HTERT RPE-1 (cell line): ENCODE results near the gene WDR35.
"Not testable (repeated sequence)": the region's sequence is repeated elsewhere in the genome, so short reads cannot be mapped to it uniquely, and the experiment has no call there.

Experiments
- in situ Hi-C: fragments of 300-500 bp; cut with MboI; formaldehyde crosslinking; loops from 4 replicates; pipeline ENCODE4 v1.14.3; 2020; ENCODE audit warnings: low sequenced_read_pairs

WDR35 gene

DNA sequence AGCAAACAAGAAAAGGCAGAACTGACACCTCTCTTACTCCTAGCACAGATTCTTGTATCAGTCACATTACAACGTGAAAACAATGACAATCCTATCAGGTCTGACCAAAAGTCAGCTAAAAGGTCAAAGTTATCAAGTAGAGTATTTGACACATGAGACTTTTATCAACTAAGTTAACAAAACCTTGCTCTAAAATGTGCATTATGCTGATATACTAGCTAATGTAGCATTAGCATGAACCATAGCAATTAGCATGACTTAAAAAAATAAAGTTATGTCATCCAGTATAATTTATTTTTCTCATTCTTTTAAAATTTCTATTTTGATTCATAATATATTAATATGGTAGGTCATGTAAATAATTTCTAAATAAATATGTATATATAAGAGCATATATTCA is 46.7 kb downstream of the WDR35 start:
- in situ Hi-C loops, result no loop called here

DNA sequence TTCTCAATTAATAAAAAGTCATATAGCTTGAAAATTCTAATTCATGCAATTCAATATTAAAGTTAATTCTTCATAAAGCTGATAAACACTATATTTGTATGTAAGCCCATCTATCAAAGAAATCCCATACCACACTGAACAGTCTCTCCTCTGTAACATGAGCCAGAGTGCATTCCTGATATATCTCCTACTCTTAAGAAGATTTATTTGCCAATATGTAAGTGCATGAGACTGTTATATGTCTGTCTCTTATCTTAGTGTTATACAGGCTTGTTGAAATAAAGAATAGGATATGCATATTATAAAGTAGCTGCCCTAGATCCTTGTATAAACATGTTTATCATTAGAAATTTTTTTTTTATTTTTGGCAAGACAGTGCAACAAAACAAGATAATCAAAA is 47.7 kb downstream of the WDR35 start:
- in situ Hi-C loops, result no loop called here

DNA sequence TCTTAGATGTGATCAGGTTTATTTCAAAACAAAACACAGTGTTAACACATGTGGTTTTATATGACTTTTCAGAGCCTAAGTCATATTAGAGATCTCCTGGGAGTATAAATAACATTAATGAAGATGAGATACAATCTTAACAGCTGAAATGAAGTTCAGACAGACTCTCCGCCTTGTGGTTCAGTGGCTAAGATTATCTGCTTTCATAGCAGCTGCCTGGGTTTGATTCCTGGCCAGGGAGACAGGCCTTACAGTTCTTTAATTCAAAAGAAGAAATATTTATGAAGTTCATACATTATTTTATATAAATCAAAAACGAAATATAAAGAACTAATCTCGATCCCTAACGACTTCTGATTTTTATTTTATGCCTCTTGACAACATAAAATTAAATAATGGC is 52.9 kb downstream of the WDR35 start:
- in situ Hi-C loops, result no loop called here

DNA sequence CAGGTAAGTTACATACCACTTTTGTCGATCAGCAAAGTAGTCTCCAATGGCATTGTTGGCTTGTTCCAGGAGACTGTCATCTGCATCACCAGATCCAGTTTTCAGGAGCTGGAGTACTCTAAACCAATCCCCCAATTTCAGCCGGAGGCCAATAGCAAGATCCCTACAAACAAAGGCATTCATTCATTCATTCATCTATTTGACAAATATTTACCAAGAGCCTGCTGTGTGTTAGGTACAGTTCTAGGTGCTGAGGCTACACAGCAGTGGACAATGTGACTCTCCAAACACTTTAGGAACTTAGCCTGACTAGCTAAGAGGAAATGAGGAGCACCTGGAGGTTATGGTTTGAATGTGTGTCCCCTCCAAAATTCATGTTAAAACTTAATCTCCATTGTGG is 53.7 kb downstream of the WDR35 start:
- in situ Hi-C loops, result no loop called here

DNA sequence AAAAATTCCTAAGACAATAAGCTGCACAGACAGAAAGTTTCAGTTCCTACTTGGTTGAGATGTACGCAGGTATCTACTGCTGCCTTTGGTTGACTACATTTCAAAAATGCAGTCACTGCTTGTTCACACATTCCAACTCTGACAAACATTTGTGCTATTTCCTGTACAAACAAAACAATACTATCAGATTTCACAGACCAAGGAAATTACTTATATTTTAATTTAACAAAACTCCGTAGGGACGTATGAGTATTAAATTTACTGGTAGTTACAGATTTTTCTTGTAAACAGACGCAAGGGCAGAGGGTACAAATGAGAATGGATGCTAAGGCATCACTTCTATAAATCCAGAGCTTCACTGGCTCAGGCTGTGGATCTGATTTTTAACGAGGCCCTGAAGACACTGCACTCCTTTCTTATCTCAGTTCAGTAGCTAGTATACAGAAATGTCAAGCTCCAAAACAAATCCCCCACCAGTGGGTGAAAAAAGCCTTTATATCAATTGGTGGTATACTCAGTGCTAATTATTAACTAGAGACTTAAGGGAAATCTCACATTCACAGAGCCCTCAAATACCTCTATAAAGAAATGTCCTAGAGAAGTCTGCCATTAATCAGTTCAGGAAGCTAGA is 56.4 kb downstream of the WDR35 start:
- in situ Hi-C loops, result no loop called here

DNA sequence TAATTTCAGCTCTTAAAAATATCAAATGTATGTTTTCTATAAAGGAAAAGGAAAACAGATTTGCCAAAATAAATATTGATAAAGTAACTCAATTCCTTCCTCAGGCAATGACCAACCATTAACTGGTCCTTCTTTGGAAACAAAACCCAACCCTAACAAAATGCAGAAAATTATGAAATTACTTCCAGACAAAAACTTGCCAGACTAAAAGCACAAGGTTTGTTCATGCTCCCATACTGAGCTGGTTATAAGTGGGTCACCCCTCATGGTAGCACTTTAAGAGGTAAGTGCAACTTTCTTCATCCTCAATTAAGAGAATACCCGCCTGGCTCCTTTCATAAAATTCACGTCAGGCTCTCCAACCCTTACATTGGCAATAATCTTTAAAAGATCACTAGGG is 57.0 kb downstream of the WDR35 start:
- in situ Hi-C loops, result no loop called here

DNA sequence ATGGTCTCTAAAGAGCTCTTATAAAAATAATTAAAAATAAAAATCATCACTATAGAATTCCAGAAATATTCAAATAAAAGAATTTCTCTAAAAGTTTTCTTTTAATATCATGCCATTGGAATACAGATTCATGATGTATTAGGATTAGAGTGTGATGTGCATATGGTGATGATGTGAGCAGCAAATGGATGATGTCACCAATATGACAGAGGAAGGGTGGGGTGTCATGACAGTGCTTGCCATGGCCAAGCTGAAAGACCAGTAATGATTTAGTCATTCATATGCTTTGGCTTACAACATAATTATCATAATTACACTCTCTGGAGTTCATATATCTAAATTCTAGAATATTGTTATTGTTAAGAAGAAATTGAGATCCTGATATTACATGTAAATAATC is 60.7 kb downstream of the WDR35 start:
- in situ Hi-C loops, result no loop called here

DNA sequence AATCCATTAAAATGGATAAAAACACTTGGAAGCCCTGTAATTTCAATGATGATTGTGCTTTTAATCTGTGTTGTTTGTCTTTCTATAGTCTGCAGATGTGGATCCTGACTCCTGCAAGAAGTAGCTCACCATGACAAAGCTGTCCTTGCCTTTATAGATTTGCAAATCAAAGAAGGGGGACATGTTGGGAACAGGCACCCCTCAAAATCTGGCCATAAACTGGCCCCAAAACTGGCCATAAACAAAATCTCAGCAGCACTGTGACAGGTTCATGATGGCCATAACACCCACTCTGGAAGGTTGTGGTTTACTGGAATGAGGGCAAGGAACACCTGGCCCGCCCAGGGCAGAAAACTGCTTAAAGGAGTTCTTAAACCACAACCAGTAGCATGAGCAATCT is 62.1 kb downstream of the WDR35 start:
- in situ Hi-C loops, result not testable (repeated sequence)

DNA sequence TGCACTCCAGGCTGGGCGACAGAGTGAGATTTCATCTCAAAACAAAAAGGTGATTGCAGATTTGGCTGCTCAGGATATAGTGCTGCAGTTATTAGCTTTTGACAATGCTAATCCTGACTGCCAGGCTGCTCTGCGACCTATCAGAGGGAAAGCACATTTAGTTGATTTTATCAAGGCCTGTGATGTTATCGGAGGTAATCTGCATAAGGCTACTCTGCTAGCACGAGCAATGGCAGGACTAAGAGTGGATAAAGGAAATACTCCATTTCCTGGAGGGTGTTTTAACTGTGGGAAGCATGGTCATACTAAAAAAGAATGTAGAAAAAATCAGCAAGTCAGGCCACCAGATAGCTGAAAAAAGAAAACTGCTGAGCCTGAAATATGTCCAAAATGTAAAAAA is 65.4 kb downstream of the WDR35 start:
- in situ Hi-C loops, result not testable (repeated sequence)

DNA sequence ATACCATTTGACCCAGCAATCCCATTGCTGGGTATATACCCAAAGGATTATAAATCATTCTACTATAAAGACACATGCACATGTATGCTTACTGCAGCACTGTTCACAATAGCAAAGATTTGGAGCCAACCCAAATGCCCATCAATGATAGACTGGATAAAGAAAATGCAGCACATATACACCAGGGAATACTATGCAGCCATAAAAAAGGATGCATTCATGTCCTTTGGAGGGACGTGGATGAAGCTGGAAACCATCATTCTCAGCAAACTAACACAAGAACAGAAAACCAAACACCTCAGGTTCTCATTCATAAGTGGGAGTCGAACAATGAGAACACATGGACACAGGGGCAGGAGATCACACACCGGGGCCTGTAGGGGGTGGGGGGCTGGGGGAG is 67.7 kb downstream of the WDR35 start:
- in situ Hi-C loops, result not testable (repeated sequence)

DNA sequence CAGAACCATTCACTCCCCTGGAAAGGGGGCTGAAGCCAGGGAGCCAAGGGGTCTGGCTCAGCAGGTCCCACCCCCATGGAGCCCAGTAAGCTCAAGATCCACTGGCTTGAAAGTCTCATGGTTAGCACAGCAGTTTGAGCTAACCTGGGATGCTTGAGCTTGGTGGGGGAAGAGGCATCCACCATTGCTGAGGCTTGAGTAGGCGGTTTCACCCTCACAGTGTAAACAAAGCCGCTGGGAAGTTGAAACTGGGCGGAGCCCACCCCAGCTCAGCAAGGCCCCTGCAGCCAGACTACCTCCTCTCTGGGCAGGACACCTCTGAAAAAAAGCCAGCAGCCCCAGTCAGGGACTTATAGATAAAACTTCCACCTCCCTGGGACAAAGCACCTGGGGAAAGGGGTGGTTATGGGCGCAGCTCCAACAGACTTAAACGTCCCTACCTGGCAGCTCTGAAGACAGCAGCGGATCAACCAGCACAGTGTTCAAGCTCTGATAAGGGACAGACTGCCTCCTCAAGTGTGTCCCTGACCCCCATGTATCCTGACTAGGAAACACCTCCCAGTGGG is 73.4 kb downstream of the WDR35 start:
- in situ Hi-C loops, result no loop called here

DNA sequence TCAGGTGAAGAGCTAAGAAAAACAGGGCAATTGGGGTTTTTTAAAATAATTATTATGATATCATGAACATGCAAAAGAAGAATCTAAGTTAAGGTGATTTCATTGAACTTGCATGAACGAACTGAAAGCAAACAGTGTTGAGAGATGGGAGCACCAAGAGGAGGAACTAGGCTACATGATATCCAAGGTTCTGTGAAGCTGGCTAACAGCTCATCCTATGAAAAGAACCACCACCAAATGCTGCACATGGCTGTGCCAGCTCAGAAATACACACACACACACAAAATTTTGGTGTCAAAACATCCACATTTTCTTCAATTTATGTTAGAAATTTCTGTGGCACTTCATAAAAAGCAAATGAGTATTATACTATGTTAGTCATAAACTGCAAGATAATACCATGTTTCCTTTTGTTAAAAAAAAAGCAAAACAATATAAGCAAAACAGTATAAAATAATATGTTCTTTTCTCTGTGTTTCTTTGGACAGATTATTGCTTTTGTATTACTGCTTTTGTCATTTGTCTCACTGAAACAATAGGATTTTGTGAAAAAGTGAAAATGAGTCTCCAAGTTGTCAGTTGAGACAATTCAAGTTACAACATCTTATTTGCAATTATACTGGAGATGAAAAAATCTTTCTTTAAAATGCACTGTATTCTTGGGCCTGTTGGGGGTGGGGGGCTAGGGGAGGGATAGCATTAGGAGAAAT is 75.5 kb downstream of the WDR35 start:
- in situ Hi-C loops, result no loop called here

DNA sequence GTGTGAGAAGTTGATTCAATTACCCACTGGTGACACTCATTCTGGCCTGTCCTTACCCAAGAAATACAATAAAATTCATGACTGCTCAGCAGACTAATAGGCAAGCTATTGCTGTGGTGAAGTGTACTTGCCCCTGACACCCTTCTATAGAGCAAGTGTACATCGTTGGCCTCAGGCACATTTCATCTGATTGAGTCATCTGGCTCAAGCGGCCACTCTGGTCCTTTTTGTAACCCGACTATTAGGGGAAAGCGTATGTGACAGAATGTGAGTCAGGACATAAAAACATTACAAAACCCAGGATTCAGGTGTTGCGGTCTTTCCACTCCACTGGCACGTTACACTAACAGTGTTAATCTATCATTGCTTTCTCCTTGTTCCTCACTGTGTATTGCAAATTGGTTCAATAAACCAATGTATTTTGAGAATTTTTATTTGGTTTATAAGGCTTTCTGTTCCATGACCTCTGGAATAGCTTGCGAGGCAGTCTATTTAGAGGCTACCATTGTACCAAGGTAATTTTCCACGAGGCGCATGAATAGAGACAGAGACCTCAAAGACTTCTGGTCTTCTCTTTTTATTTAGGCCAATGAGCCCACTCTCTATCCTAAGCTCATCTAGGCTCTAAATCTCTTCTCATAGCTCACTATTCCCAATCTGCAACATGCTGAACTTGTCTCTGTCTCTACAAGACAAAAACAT is 77.9 kb downstream of the WDR35 start:
- in situ Hi-C loops, result no loop called here

DNA sequence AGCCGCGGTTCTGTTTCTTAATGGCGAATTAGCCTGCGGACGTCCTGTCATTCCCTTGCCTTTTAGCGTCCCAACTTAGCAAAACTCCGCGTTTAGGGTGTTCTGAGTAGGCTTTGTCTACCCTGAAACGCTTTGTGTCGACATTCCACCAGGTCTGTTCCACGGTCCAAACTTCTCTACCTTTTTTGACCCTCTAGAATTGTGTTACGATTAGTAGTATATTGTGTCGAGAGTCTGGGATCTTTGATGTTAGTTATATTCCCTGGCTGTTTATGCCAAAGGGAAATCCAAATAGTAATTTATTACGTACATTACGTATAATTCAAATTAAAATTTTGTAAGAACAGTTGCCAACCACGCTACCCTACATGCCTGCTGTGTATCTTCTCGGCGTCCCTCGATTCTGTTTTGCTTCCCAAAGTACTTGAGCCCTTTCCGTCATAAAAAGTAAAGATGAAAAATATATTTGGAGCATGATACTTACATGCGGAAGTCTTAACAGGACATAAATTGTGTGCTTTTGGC is 87.6 kb downstream of the WDR35 start:
- in situ Hi-C loops, result no loop called here

DNA sequence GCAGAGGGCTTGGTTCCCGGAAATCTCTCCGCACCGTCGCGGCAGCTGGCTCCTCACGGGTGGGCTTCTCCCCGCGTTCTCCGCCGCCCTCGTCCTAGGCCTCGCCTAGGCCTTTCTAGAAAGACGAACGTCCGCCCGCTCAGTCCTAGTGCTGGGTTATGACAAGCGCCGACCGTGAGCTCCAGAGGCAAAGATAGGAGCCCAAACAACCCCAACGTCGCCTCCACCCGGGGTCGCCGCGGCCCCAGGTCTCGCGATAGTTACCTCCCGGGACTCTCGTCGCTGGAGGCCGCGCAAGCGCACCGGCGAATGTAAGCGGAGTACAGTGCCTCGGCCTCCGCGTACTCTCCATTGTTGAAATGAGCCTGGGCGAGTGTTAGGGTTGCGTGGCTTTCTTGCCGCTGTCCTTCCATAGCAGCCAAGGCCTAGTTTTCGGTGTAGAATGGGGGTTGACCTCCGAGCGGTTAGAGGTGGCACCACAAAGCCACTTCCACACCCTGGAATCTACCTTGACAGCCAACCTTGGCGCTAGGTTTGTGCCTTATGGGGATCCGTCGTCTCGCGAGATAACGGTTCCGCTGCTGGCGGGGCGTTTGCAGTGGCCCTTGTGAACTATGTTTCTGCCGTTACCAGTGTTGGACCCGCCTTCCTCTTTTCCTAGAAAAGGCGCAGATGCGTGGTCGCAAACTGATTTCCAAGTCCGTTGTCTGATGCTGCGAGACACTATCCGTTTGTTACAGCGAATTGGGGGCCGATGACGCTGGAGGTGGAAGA is 88.3 kb downstream of the WDR35 start, which contains the start of gene TTC32:
Gene TTC32, minus strand, starts transcription at position 542 of the 774 bp plus-strand sequence. Its CDS starts 129 bp downstream, at position 413.
- in situ Hi-C loops, result no loop called here

DNA sequence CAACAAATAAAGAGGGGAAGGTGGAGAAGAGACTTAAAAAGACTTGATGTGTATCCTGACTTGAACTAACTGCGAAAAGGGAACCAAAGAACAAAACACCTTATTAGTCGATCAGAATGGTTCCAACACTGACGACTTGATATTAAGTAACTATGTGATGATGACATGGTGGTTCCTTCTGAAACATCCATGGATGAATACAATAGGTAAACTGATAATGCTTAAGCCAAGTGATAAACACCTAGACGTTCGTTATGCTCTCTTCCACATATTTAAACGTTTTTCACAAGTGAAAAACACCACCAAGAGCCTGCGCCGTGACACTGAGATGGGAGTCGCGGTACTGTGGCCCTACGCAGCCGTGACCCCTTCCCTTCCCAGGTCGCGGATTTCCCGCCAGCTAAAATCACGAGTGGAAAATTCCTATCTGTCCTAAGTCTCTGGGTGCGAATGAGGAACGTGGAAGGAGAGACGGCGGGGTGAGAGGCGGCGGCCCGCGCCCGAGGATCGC is 88.9 kb downstream of the WDR35 start:
- in situ Hi-C loops, result no loop called here

DNA sequence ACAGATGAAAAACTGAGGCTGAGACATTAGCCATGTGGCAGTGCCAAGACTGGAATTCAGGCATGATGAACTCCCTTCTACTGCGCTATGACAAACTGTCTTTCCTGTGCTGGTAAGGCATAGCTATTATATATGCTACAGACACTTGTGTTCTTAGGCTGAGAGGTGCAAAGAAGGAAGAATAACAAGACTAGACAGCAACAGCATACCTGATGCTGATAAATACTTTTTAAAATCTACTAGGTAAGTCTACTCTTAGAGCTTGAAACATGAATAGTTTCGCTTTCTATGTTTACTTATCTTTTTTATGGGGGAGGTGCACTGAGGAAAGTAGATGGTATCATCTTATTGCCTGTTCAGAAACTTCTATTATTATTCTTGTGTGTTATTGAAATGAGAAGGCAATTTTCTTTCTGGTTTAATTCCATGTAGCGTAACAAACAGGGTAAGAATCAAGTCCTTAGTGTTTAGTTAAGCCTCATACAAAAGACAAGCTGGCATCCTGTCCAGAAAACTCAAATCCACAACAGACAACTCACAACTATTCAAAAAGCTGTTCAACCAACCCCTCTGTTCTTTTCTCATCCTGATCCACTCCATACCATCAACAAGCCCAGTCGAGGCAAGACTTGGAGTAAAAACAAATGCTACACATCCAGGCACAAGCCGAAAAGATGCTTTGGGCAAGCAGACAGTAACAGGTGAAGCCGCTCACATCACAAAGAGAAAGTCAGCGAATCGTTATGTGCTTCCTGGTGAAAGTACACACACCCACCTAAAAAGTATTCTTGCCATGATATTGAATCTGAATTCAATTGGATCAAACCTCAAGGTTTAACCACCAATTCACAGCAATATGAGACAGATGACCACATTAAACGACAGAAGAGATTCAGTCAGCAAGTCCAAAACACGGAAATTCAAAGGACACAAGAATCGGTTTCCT is 89.6 kb downstream of the WDR35 start:
- in situ Hi-C loops, result no loop called here

DNA sequence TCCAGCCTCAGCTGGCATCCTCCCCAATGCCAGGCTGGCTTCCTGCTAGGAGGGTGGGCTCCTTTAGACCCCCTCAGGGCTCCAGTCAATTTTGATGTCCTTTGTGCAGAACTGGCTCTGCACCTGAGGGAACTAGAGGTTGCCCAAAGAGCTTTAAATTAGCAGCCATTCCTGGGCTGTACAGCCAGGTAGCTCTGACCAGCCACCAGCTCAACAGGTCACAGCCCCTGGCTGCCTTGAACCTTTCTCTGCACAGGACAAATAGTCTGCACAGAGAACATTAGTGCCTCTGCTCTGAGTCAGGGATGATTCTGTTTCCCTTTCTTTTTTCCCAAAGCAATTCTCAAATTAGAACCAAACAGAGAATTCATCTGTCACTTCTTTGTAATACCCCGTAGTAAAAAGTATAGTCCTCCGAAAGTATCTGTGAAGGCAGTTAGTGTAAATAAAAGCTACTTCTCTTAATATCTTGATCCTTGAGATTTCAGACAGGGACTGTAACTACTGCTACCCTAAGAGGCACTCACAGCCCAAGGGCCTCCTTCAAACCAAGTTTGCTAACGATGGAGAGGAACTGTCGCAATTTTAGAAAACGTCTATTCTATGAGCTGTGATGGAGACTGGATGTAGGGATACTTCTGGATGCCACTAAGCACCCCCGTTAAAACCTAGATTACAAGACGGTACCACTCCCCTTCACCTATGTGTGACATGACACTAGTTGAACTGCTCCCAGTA is 91.1 kb downstream of the WDR35 start:
- in situ Hi-C loops, result no loop called here
